ENCODE results near the gene PCDHGB2.
A peak's percentile ranks its signal among the peaks of the same experiment; 100 is the strongest.
"Not testable (repeated sequence)": the region's sequence is repeated elsewhere in the genome, so short reads cannot be mapped to it uniquely, and the experiment has no call there.

Gene PCDHGB2

GRCh38 chr5:141398608-141399007 lies 38.8 kb downstream of the PCDHGB2 start:
- no peaks in the 10 kb centered on the region for H3K4me1 ChIP-seq (ENCODE audit: control insufficient read depth in 1 of 2, insufficient read depth in 2 of 2, low read length in 2 of 2)
- no peak overlapping the region for H3K9ac ChIP-seq (ENCODE audit: low read depth in 1 of 2, low read length in 2 of 2)
- H3K9me3 ChIP-seq (ENCODE audit: control insufficient read depth in 1 of 2, low read length in 2 of 2): peaks cover 24 to 37% of the 10 kb centered on the region in 2 donors
- H3K36me3 ChIP-seq (ENCODE audit: control insufficient read depth in 1 of 2, insufficient read depth in 2 of 2, low read length in 2 of 2): no peaks in the 10 kb centered on the region
- no peaks in the 10 kb centered on the region for H3K27me3 ChIP-seq (ENCODE audit: control insufficient read depth in 1 of 2, insufficient read depth in 2 of 2, low read length in 2 of 2)
- peak overlapping the region in 1 of 2 donors; percentile 32 for H3K4me3 ChIP-seq (ENCODE audit: low read depth in 1 of 2, low read length in 2 of 2)
- no peak overlapping the region for H3K27ac ChIP-seq (ENCODE audit: low read depth, low read length)

DNA sequence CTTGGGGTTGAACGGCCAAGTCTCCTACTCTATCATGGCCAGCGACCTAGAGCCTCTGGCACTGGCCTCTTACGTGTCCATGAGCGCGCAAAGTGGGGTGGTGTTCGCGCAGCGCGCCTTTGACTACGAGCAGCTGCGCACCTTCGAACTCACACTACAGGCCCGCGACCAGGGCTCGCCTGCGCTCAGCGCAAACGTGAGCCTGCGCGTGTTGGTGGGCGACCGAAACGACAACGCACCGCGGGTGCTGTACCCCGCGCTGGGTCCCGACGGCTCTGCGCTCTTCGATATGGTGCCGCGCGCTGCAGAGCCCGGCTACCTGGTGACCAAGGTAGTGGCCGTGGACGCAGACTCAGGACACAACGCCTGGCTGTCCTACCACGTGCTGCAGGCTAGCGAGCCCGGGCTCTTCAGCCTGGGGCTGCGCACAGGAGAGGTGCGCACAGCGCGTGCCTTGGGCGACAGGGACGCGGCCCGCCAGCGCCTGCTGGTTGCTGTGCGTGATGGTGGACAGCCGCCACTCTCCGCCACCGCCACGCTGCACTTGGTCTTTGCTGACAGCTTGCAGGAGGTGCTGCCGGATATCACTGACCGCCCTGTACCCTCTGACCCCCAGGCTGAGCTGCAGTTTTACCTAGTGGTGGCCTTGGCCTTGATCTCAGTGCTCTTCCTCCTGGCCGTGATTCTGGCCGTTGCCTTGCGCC lies 39.9 kb downstream of the PCDHGB2 start:
- Histone ChIP-seq H3K36me3 (ENCODE audit: control insufficient read depth in 1 of 2, insufficient read depth in 2 of 2, low read length in 2 of 2) (no peaks in the 10 kb centered on the region), H3K9me3 (ENCODE audit: control insufficient read depth in 1 of 2, low read length in 2 of 2) (peaks cover 17 to 43% of the 10 kb centered on the region in 2 donors), H3K27ac (ENCODE audit: low read depth, low read length) (no peak overlapping the region), H3K9ac (ENCODE audit: low read depth in 1 of 2, low read length in 2 of 2) (no peak overlapping the region), H3K27me3 (ENCODE audit: control insufficient read depth in 1 of 2, insufficient read depth in 2 of 2, low read length in 2 of 2) (no peaks in the 10 kb centered on the region), H3K4me1 (ENCODE audit: control insufficient read depth in 1 of 2, insufficient read depth in 2 of 2, low read length in 2 of 2) (no peaks in the 10 kb centered on the region), H3K4me3 (ENCODE audit: low read depth in 1 of 2, low read length in 2 of 2) (no peak overlapping the region)

- H3K27ac ChIP-seq (ENCODE audit: low read depth, low read length): no peak within 1 kb of the TSS
- H3K27me3 ChIP-seq (ENCODE audit: control insufficient read depth in 1 of 2, insufficient read depth in 2 of 2, low read length in 2 of 2): no peaks in the 10 kb centered on the region
- no peaks in the 10 kb centered on the region for H3K36me3 ChIP-seq (ENCODE audit: control insufficient read depth in 1 of 2, insufficient read depth in 2 of 2, low read length in 2 of 2)
- H3K9me3 ChIP-seq (ENCODE audit: control insufficient read depth in 1 of 2, low read length in 2 of 2): peaks cover 19 to 45% of the 10 kb centered on the region in 2 donors
- H3K4me1 ChIP-seq (ENCODE audit: control insufficient read depth in 1 of 2, insufficient read depth in 2 of 2, low read length in 2 of 2): no peaks in the 10 kb centered on the region
- H3K9ac ChIP-seq (ENCODE audit: low read depth in 1 of 2, low read length in 2 of 2): no peak within 1 kb of the TSS
- H3K4me3 ChIP-seq (ENCODE audit: low read depth in 1 of 2, low read length in 2 of 2): peak within 1 kb of the TSS; percentile 16 to 29
These were observed 42.9 kb downstream of the PCDHGB2 start, which contains the start of gene PCDHGA9 for GRCh38 chr5:141402553-141403243. Gene PCDHGA9, plus strand, starts transcription at chr5:141402778. Its CDS starts 175 bp downstream, at chr5:141402953.

DNA sequence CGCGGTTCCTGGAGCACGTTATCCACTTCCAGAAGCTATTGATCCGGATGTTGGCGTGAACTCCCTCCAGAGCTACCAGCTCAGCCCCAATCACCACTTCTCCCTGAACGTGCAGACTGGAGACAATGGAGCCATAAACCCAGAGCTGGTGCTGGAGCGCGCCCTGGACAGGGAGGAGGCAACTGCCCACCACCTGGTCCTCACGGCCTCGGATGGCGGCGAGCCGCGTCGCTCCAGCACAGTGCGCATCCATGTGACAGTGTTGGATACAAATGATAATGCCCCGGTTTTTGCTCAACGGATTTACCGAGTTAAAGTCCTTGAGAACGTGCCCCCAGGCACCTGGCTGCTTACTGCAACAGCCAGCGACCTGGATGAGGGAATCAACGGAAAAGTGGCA lies 43.6 kb downstream of the PCDHGB2 start:
- no peak overlapping the region for H3K27ac ChIP-seq (ENCODE audit: low read depth, low read length)
- H3K27me3 ChIP-seq (ENCODE audit: control insufficient read depth in 1 of 2, insufficient read depth in 2 of 2, low read length in 2 of 2): no peaks in the 10 kb centered on the region
- no peaks in the 10 kb centered on the region for H3K4me1 ChIP-seq (ENCODE audit: control insufficient read depth in 1 of 2, insufficient read depth in 2 of 2, low read length in 2 of 2)
- H3K36me3 ChIP-seq (ENCODE audit: control insufficient read depth in 1 of 2, insufficient read depth in 2 of 2, low read length in 2 of 2): no peaks in the 10 kb centered on the region
- H3K9ac ChIP-seq (ENCODE audit: low read depth in 1 of 2, low read length in 2 of 2): no peak overlapping the region
- peak overlapping the region in 1 of 2 donors; percentile 16 for H3K4me3 ChIP-seq (ENCODE audit: low read depth in 1 of 2, low read length in 2 of 2)
- peaks cover 19 to 45% of the 10 kb centered on the region in 2 donors for H3K9me3 ChIP-seq (ENCODE audit: control insufficient read depth in 1 of 2, low read length in 2 of 2)

- H3K27me3 ChIP-seq (ENCODE audit: control insufficient read depth in 1 of 2, insufficient read depth in 2 of 2, low read length in 2 of 2); H3K4me1 ChIP-seq (ENCODE audit: control insufficient read depth in 1 of 2, insufficient read depth in 2 of 2, low read length in 2 of 2); H3K36me3 ChIP-seq (ENCODE audit: control insufficient read depth in 1 of 2, insufficient read depth in 2 of 2, low read length in 2 of 2); H3K27ac ChIP-seq (ENCODE audit: low read depth, low read length); H3K9ac ChIP-seq (ENCODE audit: low read depth in 1 of 2, low read length in 2 of 2): not testable (repeated sequence)
- Histone ChIP-seq H3K4me3 (ENCODE audit: low read depth in 1 of 2, low read length in 2 of 2) (peak within 1 kb of the TSS in 1 of 2 donors; percentile 36), H3K9me3 (ENCODE audit: control insufficient read depth in 1 of 2, low read length in 2 of 2) (peaks cover 26 to 43% of the 10 kb centered on the region in 2 donors)
These were observed 48.2 kb downstream of the PCDHGB2 start, which contains the start of gene PCDHGB6 for GRCh38 chr5:141407790-141408505. Gene PCDHGB6, plus strand, starts transcription at chr5:141408021. Its CDS starts 182 bp downstream, at chr5:141408203.

- peak overlapping the region in 1 of 2 donors; percentile 43 for H3K4me3 ChIP-seq (ENCODE audit: low read depth in 1 of 2, low read length in 2 of 2)
- H3K9me3 ChIP-seq (ENCODE audit: control insufficient read depth in 1 of 2, low read length in 2 of 2): peaks cover 27 to 33% of the 10 kb centered on the region in 2 donors
- no peaks in the 10 kb centered on the region for H3K36me3 ChIP-seq (ENCODE audit: control insufficient read depth in 1 of 2, insufficient read depth in 2 of 2, low read length in 2 of 2)
- H3K9ac ChIP-seq (ENCODE audit: low read depth in 1 of 2, low read length in 2 of 2): no peak overlapping the region
- peaks cover 0 to 5% of the 10 kb centered on the region in 2 donors for H3K27me3 ChIP-seq (ENCODE audit: control insufficient read depth in 1 of 2, insufficient read depth in 2 of 2, low read length in 2 of 2)
- no peaks in the 10 kb centered on the region for H3K4me1 ChIP-seq (ENCODE audit: control insufficient read depth in 1 of 2, insufficient read depth in 2 of 2, low read length in 2 of 2)
- no peak overlapping the region for H3K27ac ChIP-seq (ENCODE audit: low read depth, low read length)
These were observed 50.0 kb downstream of the PCDHGB2 start for GRCh38 chr5:141409598-141410306.

GRCh38 chr5:141411575-141411974 lies 51.8 kb downstream of the PCDHGB2 start:
- Histone ChIP-seq H3K9me3 (ENCODE audit: control insufficient read depth in 1 of 2, low read length in 2 of 2) (peaks cover 24 to 39% of the 10 kb centered on the region in 2 donors), H3K27ac (ENCODE audit: low read depth, low read length) (no peak overlapping the region), H3K27me3 (ENCODE audit: control insufficient read depth in 1 of 2, insufficient read depth in 2 of 2, low read length in 2 of 2) (peaks cover 0 to 5% of the 10 kb centered on the region in 2 donors), H3K4me1 (ENCODE audit: control insufficient read depth in 1 of 2, insufficient read depth in 2 of 2, low read length in 2 of 2) (no peaks in the 10 kb centered on the region), H3K9ac (ENCODE audit: low read depth in 1 of 2, low read length in 2 of 2) (no peak overlapping the region), H3K4me3 (ENCODE audit: low read depth in 1 of 2, low read length in 2 of 2) (no peak overlapping the region), H3K36me3 (ENCODE audit: control insufficient read depth in 1 of 2, insufficient read depth in 2 of 2, low read length in 2 of 2) (no peaks in the 10 kb centered on the region)

Measured in duodenal mucosa (tissue), 2 donors.